Right kidney (tissue), 1 donor: Measurements from ENCODE around the gene PCID2.

Experiments used
- DNase-seq: peaks from one replicate; pipeline ENCODE4 v3.0.0-alpha.2; 2016

Gene PCID2

GRCh38 chr13:113187883-113188665, 20.4 kb downstream of the PCID2 start:
- DNase-seq, result no peak

- DNase-seq, result no peak
Observed at GRCh38 chr13:113187263-113187669, 21.2 kb downstream of the PCID2 start.

GRCh38 chr13:113186061-113186900, 22.2 kb downstream of the PCID2 start:
- DNase-seq, result no peak

- DNase-seq, result no peak
Observed at GRCh38 chr13:113184568-113185440, 23.7 kb downstream of the PCID2 start.

- DNase-seq, result no peak
Observed at GRCh38 chr13:113183450-113184129, 24.9 kb downstream of the PCID2 start.

GRCh38 chr13:113182046-113182445, 26.4 kb downstream of the PCID2 start:
- DNase-seq, result no peak

GRCh38 chr13:113179374-113180230, 28.9 kb downstream of the PCID2 start:
- DNase-seq, result no peak

- no peak for DNase-seq
Observed at GRCh38 chr13:113178896-113179167, 29.6 kb downstream of the PCID2 start.

- DNase-seq, result no peak
Observed at GRCh38 chr13:113178070-113178895, 30.2 kb downstream of the PCID2 start.

- DNase-seq, result no peak
Observed at GRCh38 chr13:113176822-113177221, 31.6 kb downstream of the PCID2 start.

GRCh38 chr13:113176280-113176679, 32.2 kb downstream of the PCID2 start:
- DNase-seq, result no peak

- no peak for DNase-seq
Observed at GRCh38 chr13:113172419-113172926, 36.0 kb downstream of the PCID2 start.

GRCh38 chr13:113171250-113172125, 37.0 kb downstream of the PCID2 start:
- no peak for DNase-seq

GRCh38 chr13:113170511-113170910, 38.0 kb downstream of the PCID2 start:
- DNase-seq, result no peak

- DNase-seq, result no peak
Observed at GRCh38 chr13:113169277-113170272, 38.9 kb downstream of the PCID2 start.

- no peak for DNase-seq
Observed at GRCh38 chr13:113168211-113168610, 40.3 kb downstream of the PCID2 start.

GRCh38 chr13:113167575-113167974, 40.9 kb downstream of the PCID2 start:
- no peak for DNase-seq

GRCh38 chr13:113167155-113167554, 41.3 kb downstream of the PCID2 start:
- no peak for DNase-seq
